Left ventricle myocardium inferior (tissue), 1 donor: Measurements from ENCODE around the gene INAFM2. TPM values are rescaled to one million over a fixed set of nuclear protein-coding genes. Genes with fewer than 3 reads are reported as not detected.
A peak's percentile ranks its signal among the peaks of the same experiment; 100 is the strongest.

Source experiments
- DNase-seq: peaks from one replicate; pipeline ENCODE4 v3.0.0-alpha.2; 2020
- H3K27ac ChIP-seq: fragments of 200-600 bp; replicated peaks from 2 replicates; pipeline ENCODE4 v1.8.0; 2021
- H3K27me3 ChIP-seq: fragments of 200-600 bp; 2 replicates; pipeline ENCODE4 v1.8.0; 2021; ENCODE audit warnings: low read depth
- H3K36me3 ChIP-seq: fragments of 200-600 bp; 2 replicates; pipeline ENCODE4 v1.8.0; 2021
- H3K4me1 ChIP-seq: fragments of 200-600 bp; 2 replicates; pipeline ENCODE4 v1.8.0; 2021
- H3K4me3 ChIP-seq: fragments of 200-600 bp; 2 replicates; pipeline ENCODE4 v1.8.0; 2021; ENCODE audit warnings: mild to moderate bottlenecking, moderate library complexity
- H3K9me3 ChIP-seq: fragments of 200-600 bp; replicated peaks from 2 replicates; pipeline ENCODE4 v1.8.0; 2021
- intact Hi-C: fragments of 100-400 bp; cut with micrococcal nuclease; formaldehyde crosslinking; loops from one replicate; pipeline ENCODE4 v1.11.0; 2022
- total RNA-seq: library from RNA; stranded (reverse); fragmentation: NEBNext Ultra II Directional; extraction: Animal tissue kit (Norgen Biotek cat#: 25700); gene quantifications from one replicate; pipeline ENCODE4 v1.2.1, GENCODE V29; 2021
- TF ChIP-seq, protein P1 (sequence below): fragments of 200-600 bp; IDR thresholded peaks from 2 replicates; pipeline ENCODE4 v1.8.0; 2021; ENCODE audit warnings: antibody characterized with exemption, mild to moderate bottlenecking, borderline replicate concordance
- donor health status: DM: no; HTN: yes; CAD: no; lungs with severe emphysema.

The INAFM2 gene
- total RNA-seq, 1 donor from 2014 or later, result 52.7 TPM

DNA sequence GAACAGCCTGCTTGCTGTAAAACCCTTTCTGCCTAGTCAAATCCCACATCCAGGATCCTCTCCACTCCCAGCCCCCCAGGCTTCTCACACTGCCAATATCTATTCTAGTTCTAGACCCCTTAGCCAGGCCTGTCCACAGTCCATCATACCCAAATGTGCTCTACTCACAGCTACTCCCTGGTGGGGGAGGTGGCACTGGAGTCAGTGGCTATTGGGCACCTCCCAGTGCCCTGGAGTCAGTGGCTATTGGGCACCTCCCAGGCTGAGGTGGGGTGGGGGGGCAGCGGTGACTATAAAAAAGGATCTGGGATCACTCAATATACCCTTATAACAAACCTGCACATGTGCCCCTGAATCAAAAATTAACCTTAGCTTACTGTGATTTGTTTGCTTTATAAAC is 33.8 kb downstream of the INAFM2 start:
- peak overlapping the region; percentile 76 for H3K4me3 ChIP-seq
- H3K27me3 ChIP-seq, result no peaks in the 10 kb centered on the region
- H3K9me3 ChIP-seq, result no peaks in the 10 kb centered on the region
- H3K36me3 ChIP-seq, result no peaks in the 10 kb centered on the region
- no peak overlapping the region for H3K27ac ChIP-seq
- TF ChIP-seq, protein P1, sequence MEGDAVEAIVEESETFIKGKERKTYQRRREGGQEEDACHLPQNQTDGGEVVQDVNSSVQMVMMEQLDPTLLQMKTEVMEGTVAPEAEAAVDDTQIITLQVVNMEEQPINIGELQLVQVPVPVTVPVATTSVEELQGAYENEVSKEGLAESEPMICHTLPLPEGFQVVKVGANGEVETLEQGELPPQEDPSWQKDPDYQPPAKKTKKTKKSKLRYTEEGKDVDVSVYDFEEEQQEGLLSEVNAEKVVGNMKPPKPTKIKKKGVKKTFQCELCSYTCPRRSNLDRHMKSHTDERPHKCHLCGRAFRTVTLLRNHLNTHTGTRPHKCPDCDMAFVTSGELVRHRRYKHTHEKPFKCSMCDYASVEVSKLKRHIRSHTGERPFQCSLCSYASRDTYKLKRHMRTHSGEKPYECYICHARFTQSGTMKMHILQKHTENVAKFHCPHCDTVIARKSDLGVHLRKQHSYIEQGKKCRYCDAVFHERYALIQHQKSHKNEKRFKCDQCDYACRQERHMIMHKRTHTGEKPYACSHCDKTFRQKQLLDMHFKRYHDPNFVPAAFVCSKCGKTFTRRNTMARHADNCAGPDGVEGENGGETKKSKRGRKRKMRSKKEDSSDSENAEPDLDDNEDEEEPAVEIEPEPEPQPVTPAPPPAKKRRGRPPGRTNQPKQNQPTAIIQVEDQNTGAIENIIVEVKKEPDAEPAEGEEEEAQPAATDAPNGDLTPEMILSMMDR, result no peak
- intact Hi-C loops, result no loop called here
- no peak for DNase-seq
- H3K4me1 ChIP-seq, result peaks cover 32% of the 10 kb centered on the region

DNA sequence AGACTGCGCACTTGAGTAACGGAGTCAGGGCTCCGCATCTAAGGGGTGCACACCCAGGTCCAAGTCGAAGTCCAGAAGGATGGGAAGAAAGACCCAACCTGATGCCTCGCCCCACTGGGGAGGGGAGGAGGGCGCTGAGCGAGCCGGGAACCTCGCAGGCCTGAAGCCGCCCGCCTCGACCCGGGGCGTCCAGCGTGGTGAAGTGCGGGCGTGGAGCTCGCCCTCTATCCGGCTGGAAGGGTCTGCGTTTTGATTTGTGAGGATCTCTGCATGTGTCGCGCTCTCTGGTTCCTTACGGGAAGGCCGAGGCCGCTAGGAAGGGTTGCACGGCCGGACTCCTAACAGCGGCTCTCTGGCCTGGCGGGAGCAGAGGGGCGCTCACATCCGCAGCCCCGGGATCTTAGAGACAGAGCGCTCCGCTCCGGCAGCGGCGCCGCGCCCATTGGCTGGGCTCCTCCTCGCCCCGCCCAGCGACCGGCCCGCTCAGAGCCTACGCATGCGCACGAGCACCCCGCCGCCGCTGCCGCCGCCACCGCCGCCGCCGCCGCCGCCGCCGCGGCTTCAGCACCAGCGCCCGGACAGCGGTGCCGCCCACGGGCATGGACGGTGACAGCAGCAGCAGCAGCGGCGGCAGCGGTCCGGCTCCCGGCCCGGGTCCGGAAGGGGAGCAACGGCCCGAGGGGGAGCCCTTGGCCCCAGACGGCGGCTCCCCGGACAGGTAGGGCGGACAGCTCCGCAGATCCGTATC is 34.4 kb downstream of the INAFM2 start, which contains the start of gene DISP2:
Gene DISP2 (plus strand): TSS at position 497 of the 748 bp plus-strand sequence. CDS start 103 bp downstream, at position 600.
- peaks cover 32% of the 10 kb centered on the region for H3K4me1 ChIP-seq
- H3K9me3 ChIP-seq, result no peaks in the 10 kb centered on the region
- no peaks in the 10 kb centered on the region for H3K27me3 ChIP-seq
- TF ChIP-seq, protein P1, result no peak
- H3K4me3 ChIP-seq, result peak within 1 kb of the TSS; percentile 76
- DNase-seq, result peak; percentile 88
- intact Hi-C loops, result no loop called here
- H3K36me3 ChIP-seq, result no peaks in the 10 kb centered on the region
- peak within 1 kb of the TSS; percentile 60 for H3K27ac ChIP-seq

DNA sequence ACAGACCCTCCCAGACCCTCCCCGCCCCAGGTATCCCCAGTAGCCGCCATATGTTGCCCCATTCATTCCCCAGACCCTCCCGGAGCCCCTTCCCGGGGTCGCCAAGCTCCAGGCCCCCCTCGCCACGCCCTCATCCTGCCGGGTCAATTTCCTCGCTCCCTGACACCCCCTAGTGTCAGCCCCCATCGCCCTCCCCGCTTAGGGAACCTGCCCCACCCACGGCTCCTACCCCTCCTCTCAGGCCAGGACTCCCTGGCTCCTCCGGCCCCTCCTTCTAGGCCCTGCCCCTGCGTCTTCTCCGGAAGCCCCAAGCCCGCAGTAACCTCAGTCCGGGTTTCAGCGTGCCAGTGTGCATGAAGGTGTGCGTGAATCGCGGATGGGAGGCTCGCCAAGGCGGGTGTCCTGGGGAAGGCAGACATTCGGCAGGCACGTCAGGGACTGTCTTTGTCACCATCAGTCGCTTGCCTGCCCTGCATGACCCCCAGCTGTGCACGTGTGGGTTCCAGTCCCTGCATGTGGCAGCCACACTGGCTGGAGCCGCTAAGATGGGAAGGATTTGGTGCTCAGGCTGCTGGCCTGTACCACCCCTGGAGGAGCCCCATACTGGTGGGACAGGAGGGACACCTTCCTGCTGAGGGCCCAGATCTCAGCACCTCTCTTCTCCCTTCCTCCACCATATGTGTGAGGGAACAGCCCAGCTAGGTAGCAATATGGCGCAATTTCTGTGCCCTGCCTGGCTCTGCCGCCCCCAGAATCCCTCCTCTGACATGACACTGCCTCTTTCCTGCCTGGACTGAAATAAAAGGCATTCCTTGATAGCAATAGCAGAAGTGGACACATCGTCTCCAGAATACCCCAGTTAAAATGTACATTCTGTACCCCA is 35.2 kb downstream of the INAFM2 start:
- Histone ChIP-seq H3K9me3 (no peaks in the 10 kb centered on the region), H3K27ac (peak overlapping the region; percentile 60), H3K36me3 (no peaks in the 10 kb centered on the region), H3K4me1 (peaks cover 28% of the 10 kb centered on the region), H3K4me3 (peak overlapping the region; percentile 76), H3K27me3 (no peaks in the 10 kb centered on the region)
- intact Hi-C loops, result no loop called here
- TF ChIP-seq, protein P1, result no peak
- DNase-seq, result no peak

DNA sequence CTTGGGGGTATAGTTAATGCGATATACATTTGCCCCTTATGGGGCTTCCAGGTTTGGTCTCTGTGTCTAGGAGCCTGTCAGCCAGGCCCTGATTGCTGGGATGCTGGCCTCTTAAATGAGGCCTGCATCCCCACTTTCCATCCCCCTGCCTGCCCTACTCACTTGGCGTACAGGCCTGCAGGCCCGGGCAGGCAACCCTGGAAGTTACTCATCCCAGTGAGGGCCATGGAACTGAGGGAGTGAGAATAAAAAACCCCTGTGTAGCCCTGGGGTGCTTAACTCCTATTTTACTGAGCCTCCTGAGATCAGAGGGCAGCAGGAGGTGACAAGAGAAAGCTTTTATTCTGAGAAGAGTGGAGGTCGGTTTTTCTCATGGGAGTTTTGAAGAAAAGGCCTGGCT is 36.5 kb downstream of the INAFM2 start:
- TF ChIP-seq, protein P1, result no peak
- no peak overlapping the region for H3K27ac ChIP-seq
- no peak for DNase-seq
- intact Hi-C loops, result no loop called here
- H3K9me3 ChIP-seq, result no peaks in the 10 kb centered on the region
- no peak overlapping the region for H3K4me3 ChIP-seq
- peaks cover 23% of the 10 kb centered on the region for H3K4me1 ChIP-seq
- H3K36me3 ChIP-seq, result no peaks in the 10 kb centered on the region
- no peaks in the 10 kb centered on the region for H3K27me3 ChIP-seq

DNA sequence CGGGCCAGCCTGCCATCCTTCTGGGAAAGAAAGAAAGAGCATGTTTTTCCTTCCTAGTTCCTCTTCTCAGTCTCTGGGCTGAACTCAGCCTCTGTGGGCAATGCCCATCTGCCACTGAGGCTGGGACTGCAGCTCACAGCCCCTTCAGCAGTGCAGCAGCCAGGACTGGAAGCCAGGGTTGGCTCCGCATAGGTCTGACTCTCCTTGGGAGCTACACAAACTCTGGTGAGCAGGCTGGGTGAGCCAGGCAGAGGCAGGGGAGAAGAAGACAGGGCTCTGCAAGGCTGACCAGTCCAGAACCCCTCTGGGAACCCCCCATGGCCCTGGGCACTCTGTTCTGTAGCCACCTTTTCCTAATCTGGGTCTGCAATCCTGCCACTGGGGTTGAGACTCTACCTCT is 38.1 kb downstream of the INAFM2 start:
- Histone ChIP-seq H3K27ac (no peak overlapping the region), H3K4me3 (no peak overlapping the region), H3K27me3 (no peaks in the 10 kb centered on the region), H3K9me3 (no peaks in the 10 kb centered on the region), H3K4me1 (peaks cover 39% of the 10 kb centered on the region), H3K36me3 (no peaks in the 10 kb centered on the region)
- intact Hi-C loops, result no loop called here
- no peak for DNase-seq
- TF ChIP-seq, protein P1, result no peak
